Stimulated activated CD4-positive, alpha-beta T cell treated with anti-CD3 and anti-CD28 coated beads, Interleukin-1b, Interleukin-23, amount 100 ng/mL, for 4 hours (primary cell): Measurements from ENCODE around the gene SMLR1.

ENCODE experiments used
- DNase-seq, 2 donors: peaks; one replicate each; pipeline ENCODE4 v3.0.0-alpha.2; 2020; ENCODE audit warnings: low read depth in 2 of 2

SMLR1 gene

GRCh38 chr6:130824978-130825694 lies 2.1 kb upstream of the SMLR1 start:
- DNase-seq = no peak

- no peak for DNase-seq
Measured at GRCh38 chr6:130825772-130826441, 1.3 kb upstream of the SMLR1 start.

DNA sequence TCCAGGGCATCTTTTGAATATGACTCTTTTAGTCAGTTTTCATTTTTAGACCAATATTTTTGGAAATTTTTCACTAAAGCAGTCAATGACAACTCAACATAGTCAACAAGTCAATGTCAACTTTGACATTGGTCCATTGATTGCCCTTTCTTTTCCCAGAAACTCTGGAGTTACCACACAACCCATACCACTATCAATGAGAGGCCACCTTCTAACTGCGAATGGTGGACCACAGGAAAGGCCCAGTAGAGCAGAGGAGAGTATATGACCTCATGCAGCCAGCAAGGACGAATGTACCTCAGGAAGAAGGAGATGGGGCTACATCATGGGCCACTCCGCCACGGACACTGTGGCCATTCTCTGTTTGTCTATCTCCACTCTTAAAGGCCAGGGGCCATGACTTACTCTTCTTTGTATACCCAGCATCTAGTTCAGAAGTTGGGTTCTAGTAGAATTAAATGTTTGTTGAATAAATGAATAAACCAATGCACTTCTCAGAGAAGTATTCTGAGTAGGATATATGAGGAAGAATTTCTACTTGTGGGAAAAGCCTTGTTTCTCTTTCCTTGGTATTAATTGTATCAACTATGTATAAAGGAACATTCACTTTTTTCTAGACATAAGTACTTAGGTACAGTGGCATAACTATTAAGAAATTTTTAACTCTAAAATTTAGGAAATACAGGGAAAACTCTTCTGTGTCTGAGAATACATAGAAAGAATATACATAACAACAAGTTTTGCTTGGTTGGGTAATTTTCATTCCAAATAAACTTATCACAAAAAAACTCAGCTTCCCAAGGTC lies 562 bp upstream of the SMLR1 start:
- no peak for DNase-seq

DNA sequence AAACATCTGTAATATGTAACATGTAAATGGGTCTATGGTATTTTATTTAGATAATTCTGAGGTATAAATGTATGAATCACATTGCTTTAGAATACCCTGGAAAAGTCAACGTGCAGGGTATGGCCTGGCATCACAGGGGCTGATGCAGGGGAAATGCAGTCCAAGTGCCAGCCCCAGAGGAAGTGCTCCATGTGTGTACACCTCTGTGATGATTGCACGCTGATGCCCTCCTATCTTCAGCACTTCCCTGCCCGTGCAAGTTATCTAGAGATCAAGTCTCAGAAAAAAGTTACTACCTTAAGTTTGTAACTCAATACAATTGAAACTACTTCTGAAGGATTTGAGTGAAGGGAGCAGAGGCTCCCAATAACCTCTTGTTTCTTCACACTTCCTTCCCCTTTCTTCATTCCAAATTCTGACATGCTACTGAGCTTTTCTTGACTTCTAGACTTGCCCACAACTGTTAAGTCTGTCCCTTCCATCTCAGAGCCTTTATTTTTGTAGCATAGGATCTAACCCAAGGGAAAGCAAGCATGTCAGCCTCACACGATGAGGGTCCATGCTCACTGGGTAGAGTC lies 2.2 kb downstream of the SMLR1 start:
- no peak for DNase-seq

DNA sequence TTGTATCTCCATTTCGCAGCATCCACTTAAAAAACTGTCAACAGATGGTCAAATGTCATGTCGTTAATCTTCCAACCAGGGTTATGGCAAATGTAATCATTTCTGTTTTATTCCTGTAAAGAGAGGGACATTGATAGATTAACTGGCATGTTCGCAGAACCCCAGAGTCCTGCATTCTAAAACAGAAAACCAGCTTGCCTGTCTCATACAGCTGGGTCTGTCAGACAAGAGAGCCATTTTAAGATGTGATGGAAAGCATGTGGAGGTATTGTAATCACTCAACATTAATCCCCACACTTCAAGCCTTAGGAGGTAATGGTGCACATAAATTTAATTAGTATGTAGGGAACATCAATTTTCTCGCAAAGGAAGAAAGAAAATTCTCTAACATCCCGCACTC lies 4.4 kb downstream of the SMLR1 start:
- DNase-seq = no peak

DNA sequence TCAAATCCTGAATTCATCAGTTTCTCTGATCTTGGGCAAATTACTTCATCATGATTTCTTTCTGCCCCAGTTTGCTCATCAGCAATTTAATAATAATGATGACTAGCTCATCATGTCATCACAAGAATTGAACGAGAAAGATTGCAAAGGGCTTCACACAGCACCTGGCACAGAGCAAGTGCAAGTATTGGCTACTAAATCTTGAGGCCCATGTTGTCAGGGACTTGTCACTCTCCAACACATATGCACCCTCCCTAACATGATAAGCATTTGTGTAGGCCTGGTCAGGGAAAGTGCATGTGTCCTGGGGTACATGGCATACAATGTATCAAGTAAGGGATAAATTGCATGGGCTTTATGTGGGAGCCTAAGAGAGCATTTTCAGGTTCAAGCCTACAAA lies 6.4 kb downstream of the SMLR1 start:
- DNase-seq = no peak

GRCh38 chr6:130834482-130835251 lies 7.5 kb downstream of the SMLR1 start:
- DNase-seq = no peak

- no peak for DNase-seq
Measured at GRCh38 chr6:130836055-130836640, 8.9 kb downstream of the SMLR1 start.

- no peak for DNase-seq
Measured at GRCh38 chr6:130837067-130837466, 9.9 kb downstream of the SMLR1 start.

GRCh38 chr6:130838250-130838860 lies 11.1 kb downstream of the SMLR1 start:
- DNase-seq = no peak

GRCh38 chr6:130838951-130839350 lies 11.7 kb downstream of the SMLR1 start:
- DNase-seq = no peak

- DNase-seq = no peak
Measured at GRCh38 chr6:130839379-130839778, 12.2 kb downstream of the SMLR1 start.

GRCh38 chr6:130840050-130840449 lies 12.8 kb downstream of the SMLR1 start:
- DNase-seq = no peak

DNA sequence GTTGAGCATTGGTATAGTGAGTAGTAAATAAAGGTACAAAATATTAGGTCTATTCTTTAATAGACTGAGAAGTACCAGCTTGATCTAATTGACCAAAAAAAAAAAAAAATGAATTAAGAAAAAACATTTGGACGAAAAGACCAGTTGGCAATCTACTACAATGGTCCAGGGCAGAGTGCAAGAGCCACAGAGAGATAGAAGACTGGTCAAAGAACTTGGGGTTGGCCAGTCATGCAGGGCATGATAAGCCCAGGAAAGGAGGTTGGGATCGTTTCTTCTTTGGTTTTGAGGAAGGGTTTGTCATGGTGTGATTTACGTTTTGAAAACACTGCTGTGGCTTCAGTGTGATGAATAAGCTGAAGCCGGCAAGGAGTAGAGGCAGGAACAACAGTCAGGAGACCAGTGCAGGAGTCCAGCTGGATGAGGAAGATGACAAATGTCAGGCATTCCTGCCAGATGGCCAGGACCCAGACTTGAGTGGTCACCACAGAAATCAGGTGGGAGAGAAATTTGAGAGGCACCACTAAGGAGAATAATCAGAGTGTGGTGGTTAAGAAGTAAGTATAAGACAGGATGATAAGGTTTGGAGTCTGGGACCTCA lies 14.0 kb downstream of the SMLR1 start:
- DNase-seq = no peak

GRCh38 chr6:130843575-130844320 lies 16.5 kb downstream of the SMLR1 start:
- no peak for DNase-seq

DNA sequence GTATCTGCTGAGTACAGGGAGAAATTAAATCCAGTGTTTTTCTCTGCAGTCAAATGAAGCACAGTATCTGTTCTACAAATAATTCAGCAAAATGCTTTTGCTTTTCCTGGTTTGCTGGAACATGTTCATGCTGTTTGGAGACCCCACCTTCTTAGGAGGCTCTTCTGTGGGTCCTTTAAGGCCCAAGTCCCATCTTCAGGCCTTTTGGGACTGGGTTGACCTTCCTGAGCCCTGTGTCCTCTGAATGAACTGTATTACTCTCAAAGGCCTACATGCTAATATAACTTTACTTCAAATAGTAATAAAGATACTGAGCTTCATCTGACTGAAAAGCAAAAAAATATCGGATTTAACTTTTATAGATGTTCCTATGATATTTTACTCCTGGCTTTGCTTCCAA lies 19.3 kb downstream of the SMLR1 start:
- DNase-seq = no peak

GRCh38 chr6:130847001-130847910 lies 20.1 kb downstream of the SMLR1 start:
- DNase-seq = no peak

GRCh38 chr6:130848945-130849344 lies 21.7 kb downstream of the SMLR1 start:
- DNase-seq = no peak

GRCh38 chr6:130849594-130849993 lies 22.4 kb downstream of the SMLR1 start:
- no peak for DNase-seq
